DOHH2 (cell line): ENCODE measurements around the gene TIAM2.

Source experiments
- H3F3A ChIP-seq: fragments of 200-600 bp; sonication (generic), shearing (Covaris generic); 2 replicates; pipeline ENCODE4 v1.6.0; 2016; ENCODE audit warnings: antibody characterized with exemption, mild to moderate bottlenecking; ENCODE audit not compliant: control insufficient read depth, insufficient read depth
- H3K27ac ChIP-seq: fragments of 200-600 bp; sonication (generic); 2 replicates; pipeline ENCODE4 v1.5.1; 2014; ENCODE audit warnings: low read depth, mild to moderate bottlenecking, low read length, moderate library complexity
- H3K27me3 ChIP-seq: fragments of 200-600 bp; sonication (generic); 2 replicates; pipeline ENCODE4 v1.6.1; 2014; ENCODE audit warnings: mild to moderate bottlenecking, low read length, mixed read lengths; ENCODE audit not compliant: control insufficient read depth
- H3K36me3 ChIP-seq: fragments of 200-600 bp; sonication (generic); 2 replicates; pipeline ENCODE4 v1.6.1; 2014; ENCODE audit warnings: mild to moderate bottlenecking, low read length, moderate library complexity, mixed read lengths; ENCODE audit not compliant: control insufficient read depth
- H3K4me1 ChIP-seq: fragments of 200-600 bp; sonication (generic); 2 replicates; pipeline ENCODE4 v1.6.1; 2014; ENCODE audit warnings: mild to moderate bottlenecking, low read length, mixed read lengths; ENCODE audit not compliant: control insufficient read depth
- H3K4me2 ChIP-seq: fragments of 200-600 bp; sonication (generic); 2 replicates; pipeline ENCODE4 v1.6.0; 2014; ENCODE audit warnings: mild to moderate bottlenecking, low read length, moderate library complexity
- H3K4me3 ChIP-seq: fragments of 200-600 bp; sonication (generic); 2 replicates; pipeline ENCODE4 v1.5.1; 2014; ENCODE audit warnings: mild to moderate bottlenecking, low read length, mixed read lengths
- H3K79me2 ChIP-seq: fragments of 200-600 bp; sonication (generic); 2 replicates; pipeline ENCODE4 v1.6.1; 2014; ENCODE audit warnings: mild to moderate bottlenecking, low read length, mixed read lengths; ENCODE audit not compliant: control insufficient read depth
- H3K9me2 ChIP-seq: fragments of 200-600 bp; sonication (generic); replicated peaks from 2 replicates; pipeline ENCODE4 v1.6.1; 2014; ENCODE audit warnings: mild to moderate bottlenecking, low read length, mixed read lengths; ENCODE audit not compliant: control insufficient read depth
- H3K9me3 ChIP-seq: fragments of 200-600 bp; sonication (generic); 2 replicates; pipeline ENCODE4 v1.6.1; 2014; ENCODE audit warnings: antibody characterized with exemption, low read length, mixed read lengths; ENCODE audit not compliant: control insufficient read depth, insufficient read depth
- H4K20me1 ChIP-seq: fragments of 200-600 bp; sonication (generic); 2 replicates; pipeline ENCODE4 v1.6.0; 2014; ENCODE audit warnings: low read depth, mild to moderate bottlenecking, antibody characterized with exemption, low read length, moderate library complexity; ENCODE audit not compliant: control insufficient read depth, insufficient read depth
- CTCF ChIP-seq: fragments of 200-600 bp; sonication (generic); IDR thresholded peaks from one replicate; pipeline ENCODE4 v1.5.1; 2014; ENCODE audit warnings: antibody characterized with exemption, mild to moderate bottlenecking, low read depth, low read length; ENCODE audit not compliant: poor library complexity, severe bottlenecking
- EZH2phosphoT487 ChIP-seq: fragments of 200-600 bp; sonication (generic); IDR thresholded peaks from 2 replicates; pipeline ENCODE4 v1.6.1; 2017; ENCODE audit warnings: borderline replicate concordance, mild to moderate bottlenecking, antibody characterized with exemption, low read length, moderate library complexity, mixed read lengths

Gene TIAM2

GRCh38 chr6:155219858-155220301 is 224.8 kb downstream of the TIAM2 start:
- Histone ChIP-seq H3K4me3 (no peak overlapping the region), H3F3A (no peaks in the 10 kb centered on the region), H3K9me3 (no peaks in the 10 kb centered on the region), H3K9me2 (no peaks in the 10 kb centered on the region), H3K36me3 (no peaks in the 10 kb centered on the region), H3K27me3 (no peaks in the 10 kb centered on the region), H4K20me1 (no peaks in the 10 kb centered on the region), H3K4me2 (no peak overlapping the region), H3K79me2 (no peaks in the 10 kb centered on the region), H3K27ac (no peak overlapping the region), H3K4me1 (no peaks in the 10 kb centered on the region)
- TF ChIP-seq CTCF (no peak), EZH2phosphoT487 (no peak)

- Histone ChIP-seq H3K4me3 (no peak overlapping the region), H3K27ac (no peak overlapping the region), H3K9me3 (no peaks in the 10 kb centered on the region), H3K36me3 (no peaks in the 10 kb centered on the region), H3K79me2 (no peaks in the 10 kb centered on the region), H3K9me2 (no peaks in the 10 kb centered on the region), H3K4me2 (no peak overlapping the region), H4K20me1 (no peaks in the 10 kb centered on the region), H3F3A (no peaks in the 10 kb centered on the region), H3K27me3 (no peaks in the 10 kb centered on the region), H3K4me1 (no peaks in the 10 kb centered on the region)
- TF ChIP-seq EZH2phosphoT487 (no peak), CTCF (no peak)
Observed at GRCh38 chr6:155221086-155221485, 226.0 kb downstream of the TIAM2 start.

GRCh38 chr6:155222506-155222905 is 227.4 kb downstream of the TIAM2 start:
- Histone ChIP-seq H3K27ac (no peak overlapping the region), H3K9me3 (no peaks in the 10 kb centered on the region), H3F3A (no peaks in the 10 kb centered on the region), H3K4me3 (no peak overlapping the region), H3K36me3 (no peaks in the 10 kb centered on the region), H3K9me2 (no peaks in the 10 kb centered on the region), H3K4me2 (no peak overlapping the region), H3K4me1 (no peaks in the 10 kb centered on the region), H3K27me3 (no peaks in the 10 kb centered on the region), H3K79me2 (no peaks in the 10 kb centered on the region), H4K20me1 (no peaks in the 10 kb centered on the region)
- no peak for TF ChIP-seq CTCF
- no peak for TF ChIP-seq EZH2phosphoT487
